Body of pancreas (tissue), 4 donors: ENCODE data around the gene CAPSL.

Source experiments
- CTCF ChIP-seq, 7 experiments: fragments of 450-650 bp in 4 of 7; fragments of 200-600 bp in 3 of 7; sonication (generic) in 3 of 7; IDR thresholded peaks; one replicate each; pipeline ENCODE4 v1.5.1; 2016 to 2019; ENCODE audit warnings: antibody characterized with exemption in 7 of 7
- POLR2A ChIP-seq, 3 donors: fragments of 450-650 bp; IDR thresholded peaks; one replicate each; pipeline ENCODE4 v1.6.1; 2016; ENCODE audit warnings: antibody characterized with exemption in 3 of 3, mild to moderate bottlenecking in 2 of 3

DNA sequence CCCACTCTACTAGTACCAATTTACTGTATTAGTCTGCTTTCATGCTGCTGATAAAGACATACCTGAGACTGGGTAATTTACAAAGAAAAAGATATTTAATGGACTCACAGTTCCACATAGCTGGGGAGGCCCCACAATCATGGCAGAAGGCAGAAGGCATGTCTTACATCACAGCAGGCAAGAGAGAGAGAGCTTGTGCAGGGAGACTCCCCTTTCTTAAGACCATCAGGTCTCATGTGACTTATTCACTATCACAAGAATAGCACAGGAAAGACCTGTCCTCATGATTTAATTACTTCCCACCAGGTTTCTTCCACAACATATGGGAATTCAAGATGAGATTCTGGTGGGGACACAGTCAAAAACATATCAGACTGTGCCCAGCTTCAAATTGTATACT is 41.3 kb upstream of the CAPSL start:
- no peak for TF ChIP-seq CTCF (IDR thresholded peaks at IDR 0.05)
- TF ChIP-seq POLR2A (IDR thresholded peaks at IDR 0.05) = no peak
